ENCODE data around the gene SSR1.
"Not testable (repeated sequence)": the region's sequence is repeated elsewhere in the genome, so short reads cannot be mapped to it uniquely, and the experiment has no call there.

The SSR1 gene

DNA sequence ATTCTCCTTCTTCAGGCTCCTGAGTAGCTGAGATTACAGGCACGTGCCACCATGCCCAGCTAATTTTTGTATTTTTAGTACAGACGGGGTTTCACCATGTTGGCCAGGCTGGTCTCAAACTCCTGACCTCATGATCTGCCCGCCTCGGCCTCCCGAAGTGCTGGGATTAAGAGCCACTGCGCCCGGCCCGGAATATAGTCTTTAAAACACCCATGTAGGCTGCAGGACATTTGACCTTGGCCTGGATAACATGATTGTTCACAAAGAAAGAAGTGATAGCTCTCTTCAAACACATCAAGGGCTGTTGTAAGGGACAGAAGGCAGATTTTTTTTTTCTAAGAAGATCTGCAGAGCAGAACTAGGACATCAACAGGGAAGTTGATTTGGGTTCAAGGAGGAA, 38.5 kb downstream of the SSR1 start:
- DNase-seq: not testable (repeated sequence)

DNA sequence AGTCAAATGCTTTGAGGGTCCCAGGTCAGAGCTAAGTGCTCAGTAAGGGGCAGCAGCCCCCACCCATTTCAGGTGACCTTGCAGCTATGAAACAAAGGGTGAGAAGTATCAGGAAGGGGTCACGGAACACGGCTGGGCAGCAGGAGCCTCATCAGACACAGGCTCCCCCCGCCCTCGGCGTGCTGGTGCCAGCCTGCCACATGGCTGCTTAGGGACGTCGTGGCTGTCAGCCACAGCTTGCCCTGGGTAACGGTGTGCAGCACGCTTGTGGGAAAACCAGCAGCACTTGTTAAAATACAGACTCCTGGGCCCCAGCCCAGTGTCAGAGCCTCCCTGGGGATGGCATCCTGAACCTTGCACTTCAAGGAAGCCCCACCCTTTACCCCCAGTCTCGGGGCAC, 39.3 kb downstream of the SSR1 start:
- no peak for DNase-seq

DNA sequence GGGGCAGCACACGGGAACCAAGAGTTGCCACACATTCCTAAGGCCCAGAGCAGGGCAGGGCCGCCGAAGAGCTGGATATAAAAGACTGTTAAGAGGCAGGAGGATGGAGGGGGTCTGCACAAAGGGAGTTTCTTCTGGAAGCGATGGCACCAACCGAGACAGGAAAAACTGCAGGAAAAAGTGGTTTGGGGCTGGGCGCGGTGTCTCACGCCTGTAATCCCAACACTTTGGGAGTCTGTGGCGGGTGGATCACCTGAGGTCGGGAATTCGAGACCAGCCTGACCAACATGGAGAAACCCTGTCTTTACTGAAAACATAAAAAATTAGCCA, 41.8 kb downstream of the SSR1 start:
- no peak for DNase-seq

DNA sequence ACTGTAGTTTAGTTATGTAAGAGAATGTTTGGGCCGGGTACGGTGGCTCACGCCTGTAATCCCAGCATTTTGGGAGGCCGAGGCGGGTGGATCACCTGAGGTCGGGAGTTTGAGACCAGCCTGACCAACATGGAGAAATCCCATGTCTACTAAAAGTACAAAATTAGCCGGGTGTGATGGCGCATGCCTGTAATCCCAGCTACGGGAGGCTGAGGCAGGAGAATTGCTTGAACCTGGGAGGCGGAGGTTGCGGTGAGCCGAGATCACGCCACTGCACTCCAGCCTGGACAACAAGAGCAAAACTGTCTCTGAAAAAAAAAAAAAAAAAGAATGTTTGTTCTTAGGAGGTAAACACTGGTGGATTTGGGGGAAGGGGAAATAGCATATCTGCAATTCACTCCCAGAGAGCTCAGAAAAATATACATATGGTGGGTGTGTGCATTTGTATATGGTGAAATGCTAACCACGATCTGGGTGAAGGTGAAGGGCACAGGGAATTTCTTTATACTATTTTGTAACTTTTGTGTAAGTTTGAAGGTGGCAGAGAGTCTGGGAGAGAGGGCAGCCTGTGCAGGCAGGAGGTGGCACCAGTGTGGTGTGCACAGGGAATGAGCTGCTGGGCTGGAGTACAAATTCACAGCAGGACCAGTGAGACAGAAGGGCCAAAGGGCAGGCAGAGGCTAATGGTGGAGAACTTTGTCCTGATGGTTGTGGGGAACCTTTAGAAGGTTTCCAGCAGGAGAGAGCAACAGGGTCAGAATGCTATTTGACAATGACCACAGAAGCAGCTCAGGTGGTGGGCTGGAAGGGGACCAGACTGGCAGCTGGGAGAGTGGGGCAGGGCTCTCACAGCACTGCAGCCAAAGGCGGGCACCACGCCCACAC, 42.4 kb downstream of the SSR1 start:
- DNase-seq: no peak

DNA sequence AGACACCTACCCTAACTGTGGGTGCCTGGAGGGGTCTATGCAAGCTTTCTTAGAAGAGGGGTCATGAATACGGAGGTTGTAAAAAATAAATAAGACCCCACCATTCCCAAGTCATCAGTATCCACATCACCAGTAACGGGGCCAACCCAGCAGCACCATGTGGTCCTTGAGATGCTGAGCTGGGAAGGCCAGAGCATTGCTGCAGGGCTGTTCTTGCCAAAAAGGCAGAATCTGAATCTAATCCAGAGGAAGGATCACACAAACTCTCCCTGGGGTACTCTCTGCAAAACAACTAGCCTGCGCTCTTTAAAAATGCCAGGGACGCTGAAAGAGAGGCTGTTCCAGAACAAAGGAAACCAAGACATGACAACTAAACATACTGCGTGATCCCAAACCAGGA, 43.2 kb downstream of the SSR1 start:
- no peak for DNase-seq

DNA sequence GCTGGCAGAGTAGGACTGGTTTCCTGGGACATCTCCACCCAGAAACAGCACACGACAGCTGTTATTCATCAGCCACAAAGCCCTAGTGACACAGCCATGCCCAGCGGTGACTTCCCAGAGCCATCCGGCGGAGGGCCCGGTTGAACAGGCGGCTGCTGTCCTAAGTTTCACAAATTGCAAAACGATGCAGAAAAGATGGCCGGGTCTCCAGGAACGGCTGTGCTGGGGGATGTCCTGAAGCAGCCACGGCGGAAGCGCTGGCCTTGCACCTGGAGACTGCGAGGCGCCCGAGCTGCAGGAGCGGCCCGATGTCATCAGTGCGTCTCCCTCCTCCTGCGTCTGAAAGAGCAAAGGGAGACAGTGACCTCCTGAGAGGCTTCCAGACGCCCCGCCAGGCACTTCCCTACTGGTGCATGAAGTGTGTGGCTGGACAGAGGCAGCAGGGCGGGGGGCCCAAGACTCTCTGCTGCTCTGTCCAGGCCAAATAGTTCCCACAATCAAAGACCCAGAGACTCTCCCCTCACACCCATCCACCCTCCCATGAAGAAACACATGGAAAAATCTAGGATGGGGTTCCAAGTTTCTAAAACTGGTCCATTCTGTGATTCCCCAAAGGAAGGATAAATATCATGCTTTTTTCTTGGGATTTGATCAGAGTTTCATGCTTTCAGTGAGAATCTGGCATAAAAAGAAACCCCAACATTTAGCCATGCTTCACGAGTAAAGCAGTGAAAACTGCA, 44.0 kb downstream of the SSR1 start:
- DNase-seq: no peak

DNA sequence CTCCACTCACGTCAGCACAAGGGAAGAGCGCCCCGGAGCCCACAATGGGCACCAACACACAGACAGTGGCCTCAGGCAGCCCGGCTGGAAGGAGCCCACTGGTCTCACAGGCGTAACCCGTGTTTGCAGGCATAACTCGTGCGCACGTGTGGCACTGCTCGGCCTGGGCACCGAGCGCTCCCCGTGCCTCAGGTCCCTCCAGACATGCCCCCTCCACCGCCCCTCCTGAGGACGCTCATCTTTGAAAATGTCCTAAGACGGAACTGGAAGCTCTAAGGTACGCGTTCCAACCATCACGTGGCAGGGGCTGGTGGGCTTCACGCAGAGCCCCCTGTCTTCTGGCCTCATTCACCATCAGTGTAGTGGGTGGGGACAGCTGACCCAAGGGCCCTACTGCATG, 44.6 kb downstream of the SSR1 start:
- DNase-seq: no peak

DNA sequence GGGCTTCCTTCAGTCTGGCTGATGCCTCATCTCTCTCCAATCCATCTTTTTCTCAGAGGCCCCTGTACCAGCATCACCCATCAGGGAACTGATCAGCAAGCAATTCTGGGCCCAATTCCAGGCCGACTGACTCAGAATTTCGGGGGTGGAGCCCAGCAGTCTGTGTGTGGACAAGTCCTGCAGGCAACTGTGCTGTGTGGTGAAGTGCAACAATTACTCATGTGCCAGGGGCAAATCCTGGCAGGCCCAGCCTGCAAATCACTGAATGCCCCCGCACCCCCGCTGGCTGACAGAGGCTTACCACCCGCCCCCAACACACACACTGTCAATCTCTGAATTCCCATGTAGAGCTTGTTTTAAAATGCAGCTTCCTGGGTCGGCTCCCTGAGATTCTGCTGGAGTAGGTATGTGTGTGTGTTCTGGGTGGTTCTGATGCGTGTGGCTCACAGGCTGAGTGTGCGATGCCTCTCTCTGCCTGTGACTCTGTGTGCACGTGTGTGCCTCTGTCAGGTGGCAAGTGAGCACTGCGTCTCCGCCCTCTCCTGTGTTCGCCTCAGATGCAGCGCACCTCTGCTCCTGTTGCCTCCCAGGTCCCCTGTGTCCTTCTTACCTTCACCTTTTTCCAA, 45.4 kb downstream of the SSR1 start:
- DNase-seq: peak; percentile 95

DNA sequence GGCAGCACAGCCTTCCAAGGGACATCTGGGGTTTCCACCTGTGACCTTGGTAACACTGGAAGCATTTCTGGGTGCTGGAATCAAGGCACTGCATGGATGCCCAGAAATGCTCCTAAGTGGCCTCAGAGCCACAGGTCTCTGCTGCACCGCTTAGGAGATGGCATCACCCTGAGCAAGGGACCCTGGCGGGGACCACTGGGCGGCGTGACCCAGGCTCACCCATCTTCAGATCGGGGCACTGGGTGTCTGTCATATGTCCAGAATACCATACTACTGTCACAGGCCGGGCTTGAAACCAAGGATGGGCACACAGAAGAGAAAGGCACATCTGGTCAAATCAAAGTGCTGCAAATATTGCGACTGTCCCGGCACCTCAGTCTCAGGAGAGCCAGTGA, 45.9 kb downstream of the SSR1 start:
- DNase-seq: no peak

DNA sequence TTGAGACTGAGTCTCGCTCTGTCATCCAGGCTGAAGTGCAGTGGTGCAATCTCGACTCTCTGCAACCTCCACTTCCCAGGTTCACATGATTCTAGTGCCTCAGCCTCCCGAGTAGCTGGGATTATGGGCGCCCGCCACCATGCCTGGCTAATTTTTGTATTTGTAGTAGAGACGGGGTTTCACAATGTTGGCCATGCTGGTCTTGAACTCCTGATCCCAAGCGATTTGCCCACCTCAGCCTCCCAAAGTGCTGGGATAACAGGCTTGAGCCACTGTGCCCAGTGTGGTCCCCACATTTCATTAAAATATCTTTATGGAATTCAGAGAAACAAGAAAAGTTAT, 47.6 kb downstream of the SSR1 start:
- not testable (repeated sequence) for DNase-seq

DNA sequence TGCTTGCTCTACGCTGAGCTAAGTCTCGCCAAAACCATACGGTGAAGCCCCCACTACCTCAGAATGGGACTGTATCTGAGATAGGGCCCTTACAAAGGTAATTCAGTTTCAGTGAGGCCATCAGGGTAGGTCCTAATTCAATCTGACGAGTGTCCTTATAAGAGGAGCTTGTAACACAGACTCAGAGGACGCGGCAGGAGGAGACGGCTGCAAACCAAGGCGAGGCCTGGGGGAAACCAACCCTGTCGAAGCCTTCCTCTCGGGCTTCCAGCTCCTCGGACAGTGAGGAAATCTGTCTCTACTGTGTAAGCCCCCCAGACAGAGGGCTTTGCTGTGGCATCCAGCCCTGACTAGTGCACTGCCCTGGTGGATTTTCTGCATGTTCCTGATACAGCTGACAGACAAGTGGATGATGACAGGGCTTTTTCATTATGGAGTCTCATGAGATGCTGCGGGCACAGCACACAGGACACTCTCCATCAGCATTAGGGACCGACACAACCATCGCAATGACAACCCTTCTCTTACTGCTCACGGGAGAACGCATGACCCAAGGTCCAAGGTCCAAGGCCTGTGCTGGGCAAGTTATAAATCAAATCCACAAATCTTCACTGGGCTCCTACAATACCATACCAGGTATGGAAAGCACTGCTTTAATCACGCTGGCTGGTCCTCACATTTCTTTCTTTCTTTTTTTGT, 48.2 kb downstream of the SSR1 start:
- DNase-seq: no peak

DNA sequence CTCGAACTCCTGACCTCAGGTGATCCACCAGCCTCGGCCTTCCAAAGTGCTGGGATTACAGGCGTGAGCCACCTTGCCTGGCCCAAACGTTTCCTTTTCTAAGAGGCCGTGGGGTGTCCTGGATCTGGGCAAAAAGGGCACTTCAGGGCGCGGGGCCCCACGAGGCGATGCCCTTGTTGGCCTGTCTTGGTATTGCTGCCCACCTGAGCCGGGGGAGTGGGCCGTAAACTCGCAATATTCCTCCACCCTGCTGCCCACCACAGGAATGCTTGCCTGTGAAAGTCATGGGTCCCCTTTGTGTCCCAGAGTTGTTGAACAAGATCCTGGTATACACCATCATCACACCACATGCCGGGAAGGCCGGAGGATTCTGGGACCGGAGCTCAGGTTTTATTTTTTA, 49.0 kb downstream of the SSR1 start:
- no peak for DNase-seq

DNA sequence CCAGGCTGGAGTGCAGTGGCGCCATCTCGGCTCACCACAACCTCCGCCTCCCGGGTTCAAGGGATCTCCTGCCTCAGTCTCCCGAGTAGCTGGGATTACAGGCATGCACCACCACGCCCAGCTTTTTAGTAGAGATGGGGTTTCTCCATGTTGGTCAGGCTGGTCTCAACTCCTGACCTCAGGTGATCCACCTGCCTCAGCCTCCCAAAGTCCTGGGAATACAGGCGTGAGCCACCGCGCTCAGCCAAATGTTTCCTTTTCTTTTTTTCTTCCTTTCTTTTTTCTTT, 49.5 kb downstream of the SSR1 start:
- not testable (repeated sequence) for DNase-seq

DNA sequence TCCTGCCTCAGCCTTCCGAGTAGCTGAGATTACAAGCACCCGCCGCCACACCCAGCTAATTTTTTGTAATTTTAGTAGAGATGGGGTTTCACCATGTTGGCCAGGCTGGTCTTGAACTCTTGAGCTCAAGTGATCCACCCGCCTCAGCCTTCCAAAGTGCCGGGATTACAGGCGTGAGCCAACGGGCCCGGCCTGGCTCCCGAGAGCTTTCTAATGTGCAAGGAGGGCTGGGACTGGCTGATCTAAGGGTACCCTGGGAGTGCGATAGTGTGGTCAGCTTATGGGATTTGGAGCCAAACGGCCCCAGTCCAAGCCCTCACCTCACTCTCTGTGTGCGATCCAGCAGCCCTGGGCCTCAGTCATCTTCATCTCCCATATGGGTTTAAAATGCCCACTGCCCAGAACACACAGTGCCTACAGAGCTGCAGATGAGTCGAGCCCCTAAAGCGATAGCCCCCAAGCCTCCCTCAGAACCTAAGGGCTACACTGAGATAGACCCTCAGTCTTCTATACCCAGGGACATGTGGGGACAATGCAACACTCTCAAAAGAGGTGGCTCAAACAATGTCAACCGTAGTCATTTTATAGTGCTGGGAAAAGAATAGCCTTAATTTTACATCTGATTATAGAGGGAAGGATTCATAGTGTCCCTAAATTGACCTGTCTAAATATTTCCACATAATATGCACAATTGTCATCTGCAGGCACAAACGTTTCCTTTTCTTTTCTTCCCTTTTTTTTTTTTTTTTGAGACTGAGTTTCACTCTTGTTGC, 50.1 kb downstream of the SSR1 start:
- DNase-seq: no peak

DNA sequence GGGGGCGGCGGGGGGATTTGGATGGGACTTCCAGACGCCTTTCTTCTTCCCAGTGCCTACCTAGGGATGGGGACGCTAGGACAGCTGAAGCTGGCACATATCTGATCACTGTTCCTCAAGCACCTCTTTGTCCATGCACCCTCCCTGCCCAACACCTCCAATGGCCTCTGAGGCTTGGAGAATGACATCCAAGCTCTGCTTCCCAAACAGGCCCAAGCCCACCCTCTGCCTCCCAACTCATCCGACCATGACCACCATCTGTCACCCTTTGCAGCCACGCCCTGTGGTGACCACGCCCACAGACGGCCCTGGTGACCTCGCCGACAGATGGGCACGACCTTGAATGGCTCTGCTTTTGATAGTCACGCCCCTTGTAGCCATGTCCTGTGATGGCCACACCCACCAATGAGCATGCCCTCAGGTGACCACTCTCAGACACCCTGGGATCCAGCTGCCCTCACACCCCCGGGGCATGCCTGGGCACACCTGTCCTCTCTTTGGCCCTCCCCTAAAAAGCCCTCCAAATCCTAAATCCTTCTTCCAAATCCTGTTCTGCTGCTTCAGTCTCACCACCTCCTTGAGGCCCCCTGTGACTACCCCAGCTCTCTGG, 51.0 kb downstream of the SSR1 start:
- no peak for DNase-seq

DNA sequence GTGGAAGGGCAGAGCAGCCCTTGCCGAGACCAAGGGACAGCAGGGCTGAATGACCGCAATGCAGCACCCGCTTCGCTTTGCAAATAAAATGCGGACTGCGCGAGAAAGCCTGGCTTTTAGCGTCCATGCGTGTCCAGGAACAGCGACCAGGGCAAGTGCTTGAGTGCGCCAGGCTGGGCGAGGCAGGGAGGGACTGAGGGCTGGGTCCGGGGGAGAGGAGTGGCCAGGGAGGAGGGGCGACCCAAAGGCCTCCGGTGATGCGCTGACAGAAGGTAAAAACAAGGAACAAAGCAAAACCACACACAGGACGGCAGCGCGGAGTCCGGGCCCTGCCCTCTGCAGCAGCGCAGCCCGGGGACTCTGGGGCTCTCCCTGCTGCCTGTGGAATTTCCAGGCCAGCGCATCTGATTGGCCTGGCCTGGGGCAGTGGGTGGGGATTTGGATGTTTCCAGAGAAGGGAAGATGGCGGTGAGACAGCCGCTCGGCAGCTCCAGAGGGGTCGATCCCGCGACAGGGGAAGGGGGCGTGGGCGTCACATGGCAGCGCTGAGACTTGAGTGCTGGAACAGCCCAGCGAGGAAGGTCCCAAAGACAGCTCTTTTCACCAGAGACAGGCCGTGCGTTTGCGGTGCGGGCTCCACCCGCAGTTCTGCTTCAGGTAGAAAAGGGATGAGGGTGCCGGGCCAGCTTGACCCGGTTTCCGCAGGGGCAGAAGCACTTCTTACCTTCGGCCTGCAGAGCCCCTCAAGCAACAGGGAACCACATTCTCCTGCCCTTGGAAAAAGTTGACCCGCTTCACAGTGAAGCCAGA, 51.8 kb downstream of the SSR1 start:
- peak; percentile 88 for DNase-seq

DNA sequence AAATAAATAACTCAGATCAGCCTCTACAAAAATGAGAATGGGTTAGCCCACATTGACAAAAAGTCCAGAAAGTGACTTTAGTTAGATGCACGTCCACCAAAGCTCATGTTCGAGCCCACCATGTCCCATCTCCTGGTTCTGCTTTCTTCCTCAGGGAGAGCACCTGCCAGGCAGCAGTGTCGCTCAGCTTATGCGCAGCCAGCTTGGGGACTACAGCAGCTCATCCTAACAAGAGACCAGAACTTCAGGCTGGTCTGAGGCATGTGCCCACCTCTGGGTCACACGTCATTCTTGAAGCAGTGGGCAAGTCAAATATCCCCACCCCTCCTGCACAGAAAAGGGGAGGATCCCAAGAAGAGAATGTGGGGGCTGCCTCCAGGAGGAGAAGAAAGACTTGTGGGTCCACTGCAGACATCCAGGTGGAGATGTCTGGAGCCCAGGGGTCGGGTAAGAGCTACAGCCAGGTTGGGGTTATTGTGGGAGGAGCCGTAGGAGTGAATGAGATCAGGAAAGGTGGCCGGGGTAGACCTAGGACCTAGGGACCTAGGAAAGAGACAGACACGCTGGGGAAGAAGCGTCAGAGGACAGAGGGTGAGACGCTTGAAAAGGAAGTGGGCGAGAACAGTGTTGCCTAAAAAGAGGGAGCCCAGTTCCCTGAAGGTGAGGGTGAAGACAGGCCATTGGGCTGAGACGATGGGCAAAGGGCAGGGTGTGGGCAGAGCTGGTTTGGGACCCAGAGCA, 52.5 kb downstream of the SSR1 start:
- DNase-seq: no peak

DNA sequence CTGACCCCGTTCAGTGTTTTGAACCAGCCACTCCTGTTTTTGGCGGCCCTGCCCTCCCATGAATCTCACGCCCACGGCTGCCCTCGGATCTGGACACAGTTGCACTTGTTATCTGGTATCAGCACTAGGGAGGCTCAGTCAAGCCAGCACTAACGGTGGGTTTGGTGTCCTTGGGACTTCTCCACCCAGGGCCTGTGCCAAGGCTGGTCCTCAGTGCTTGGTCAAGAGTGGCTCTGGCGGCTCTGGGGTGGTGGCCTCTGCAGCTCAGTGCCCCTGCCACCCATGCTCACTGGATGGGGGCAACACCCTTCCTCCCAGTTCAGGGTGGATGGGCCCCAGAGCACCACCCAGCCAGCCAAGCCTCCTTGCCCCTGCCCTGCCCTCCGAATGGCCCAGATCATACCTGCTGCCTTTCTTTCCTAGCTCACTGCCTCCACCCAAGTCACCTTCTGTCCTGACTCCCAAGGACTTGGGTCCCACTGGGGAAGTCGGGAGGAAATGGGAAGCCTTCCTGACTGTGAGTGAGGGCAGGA, 54.7 kb downstream of the SSR1 start:
- no peak for DNase-seq

DNA sequence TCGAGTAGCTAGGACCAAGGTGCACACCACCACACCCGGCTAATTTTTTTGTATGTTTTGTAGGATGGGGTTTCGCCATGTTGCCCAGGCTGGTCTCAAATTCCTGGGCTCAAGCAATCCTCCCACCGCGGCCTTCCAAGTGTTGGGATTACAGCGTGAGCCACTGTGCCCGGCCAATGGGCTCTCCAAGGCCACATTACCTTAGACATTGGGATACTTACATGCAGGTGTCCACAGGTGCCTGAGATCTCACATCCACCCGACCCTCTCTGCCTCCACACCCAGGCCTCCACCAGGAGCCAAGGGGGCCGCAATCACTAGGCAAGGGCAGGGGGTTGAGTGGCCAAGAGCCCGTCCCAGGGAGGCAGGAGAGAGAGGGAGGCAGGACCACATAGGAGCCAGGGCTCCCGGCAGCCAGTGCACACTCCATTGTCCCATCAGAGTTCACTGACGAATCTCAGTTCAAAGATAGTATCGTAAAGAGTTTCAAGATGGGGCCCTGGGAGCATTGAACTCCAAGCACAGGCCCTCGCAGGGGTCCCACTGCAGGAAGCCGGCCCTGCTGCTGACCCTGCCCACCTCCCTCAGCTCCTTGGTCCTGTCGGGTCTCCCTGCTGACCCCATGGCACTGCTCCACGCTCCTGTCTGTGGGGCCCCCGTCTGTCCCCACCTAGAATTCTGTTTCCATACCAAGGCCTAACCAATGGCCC, 55.3 kb downstream of the SSR1 start:
- DNase-seq: no peak

DNA sequence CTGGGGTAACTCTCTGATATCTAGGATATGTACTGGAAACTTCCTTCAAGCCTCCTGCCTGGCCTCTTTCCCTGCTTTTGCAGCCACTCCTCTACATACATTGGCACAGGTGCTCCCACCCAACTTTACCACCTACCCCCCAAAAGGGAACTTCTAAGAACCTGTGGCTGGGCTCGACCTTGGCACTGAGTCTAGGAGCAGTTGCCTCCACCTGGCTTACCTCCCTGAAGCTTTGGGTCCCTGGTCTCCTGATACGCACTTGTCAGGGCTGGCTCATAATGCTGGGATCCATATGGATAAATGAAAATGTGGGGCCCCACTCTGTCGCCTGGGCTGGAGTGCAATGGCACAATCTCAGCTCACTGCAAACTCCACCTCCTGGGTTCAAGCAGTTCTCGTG, 56.2 kb downstream of the SSR1 start:
- no peak for DNase-seq

Data from fibroblast of skin of back (primary cell).